AG04449 (cell line): ENCODE measurements around the gene LZTS2.

Experiments used
- CTCF ChIA-PET: fragments of 350-600 bp; formaldehyde crosslinking; extraction: SDS; loops from one replicate; lab custom pipeline; 2021; ENCODE audit warnings: antibody characterized with exemption; lab: Yijun Ruan, JAX
- POLR2A ChIA-PET: fragments of 400-600, 350-600 bp; formaldehyde crosslinking; extraction: SDS; loops from one replicate; lab custom pipeline; 2020; ENCODE audit warnings: antibody characterized with exemption, inconsistent platforms; lab: Yijun Ruan, JAX
- DNase-seq: peaks from one replicate; pipeline ENCODE4 v3.0.0-alpha.2; 2010; ENCODE audit warnings: low read depth, low spot score
- H3K4me3 ChIP-seq: 2 replicates; pipeline ENCODE4 v1.5.1; 2011; ENCODE audit warnings: low read depth, mild to moderate bottlenecking, control low read depth, low read length
- CTCF ChIP-seq: IDR thresholded peaks from one replicate; pipeline ENCODE4 v1.5.1; 2011; ENCODE audit warnings: mild to moderate bottlenecking, moderate library complexity, low read length, control low read depth, inconsistent platforms; ENCODE audit not compliant: insufficient read depth; ENCODE audit errors: missing control alignments

LZTS2 gene

GRCh38 chr10:100976906-100977305, 22.7 kb upstream of the LZTS2 start:
- POLR2A ChIA-PET: no interaction called here
- TF ChIP-seq CTCF: no peak
- no peak for DNase-seq
- no peak overlapping the region for H3K4me3 ChIP-seq
- CTCF ChIA-PET: interaction anchor here (0.7 to 1.3 kb wide), 5 partner anchors 8 to 37 kb away, joined by 3 to 5 read pairs (median 3); no protein-coding TSS in a partner anchor

- no peak for TF ChIP-seq CTCF
- CTCF ChIA-PET: interaction anchor here (0.7 to 1.3 kb wide), 4 partner anchors 9 to 21 kb away, joined by 3 to 5 read pairs (median 4); no protein-coding TSS in a partner anchor
Measured at GRCh38 chr10:100977436-100977835, 22.2 kb upstream of the LZTS2 start.

GRCh38 chr10:100978121-100978900, 21.3 kb upstream of the LZTS2 start:
- POLR2A ChIA-PET: no interaction called here
- no peak for TF ChIP-seq CTCF
- CTCF ChIA-PET: interaction anchor here (0.9 kb wide), 1 partner anchor 36 kb away, joined by 3 read pairs; no protein-coding TSS in a partner anchor
- no peak for DNase-seq
- no peak overlapping the region for H3K4me3 ChIP-seq

More at GRCh38 chr10:100977436-100977835, 22.2 kb upstream of the LZTS2 start:
- DNase-seq: no peak
- POLR2A ChIA-PET: no interaction called here
- no peak overlapping the region for H3K4me3 ChIP-seq

GRCh38 chr10:100978901-100979195, 20.8 kb upstream of the LZTS2 start:
- no peak for DNase-seq
- ChIA-PET POLR2A (no interaction called here), CTCF (no interaction called here)
- no peak for TF ChIP-seq CTCF
- no peak overlapping the region for H3K4me3 ChIP-seq

- ChIA-PET CTCF (interaction anchor here (0.7 to 1.4 kb wide), 2 partner anchors 11 kb away, joined by 3 read pairs; partner anchors contain the start of gene SEMA4G), POLR2A (interaction anchor here (1.0 kb wide), 1 partner anchor 35 kb away, joined by 4 read pairs; no protein-coding TSS in a partner anchor)
- no peak overlapping the region for H3K4me3 ChIP-seq
Measured at GRCh38 chr10:100979791-100980272, 19.8 kb upstream of the LZTS2 start.

More at GRCh38 chr10:100979791-100980272, 19.8 kb upstream of the LZTS2 start:
- TF ChIP-seq CTCF: no peak
- DNase-seq: no peak
